Liver (tissue), 9 donors: Measurements from ENCODE around the gene SBF2. TPM values are rescaled to one million over a fixed set of nuclear protein-coding genes. Genes with fewer than 3 reads are reported as not detected.

ENCODE experiments used
- DNase-seq: peaks from one replicate; pipeline ENCODE4 v3.0.0-alpha.2; 2017; ENCODE audit warnings: low spot score
- H3K27ac ChIP-seq, 2 donors: one replicate each; pipeline ENCODE4 v1.7.0; 2013; ENCODE audit warnings: inconsistent platforms in 2 of 2, low read length in 2 of 2, control low read depth in 1 of 2, low read depth in 1 of 2, mild to moderate bottlenecking in 1 of 2
- H3K27me3 ChIP-seq, 4 donors: one replicate each; pipeline versions ENCODE4 v1.6.1 to v1.7.0; 2013; ENCODE audit warnings: low read length in 3 of 4, inconsistent platforms in 1 of 4, mild to moderate bottlenecking in 1 of 4, moderate library complexity in 1 of 4; ENCODE audit not compliant: control insufficient read depth in 4 of 4, insufficient read depth in 4 of 4
- H3K36me3 ChIP-seq, 4 donors: one replicate each; pipeline versions ENCODE4 v1.6.1 to v1.7.0; 2013; ENCODE audit warnings: low read length in 3 of 4, mild to moderate bottlenecking in 3 of 4, low read depth in 1 of 4, moderate library complexity in 1 of 4; ENCODE audit not compliant: control insufficient read depth in 4 of 4, insufficient read depth in 3 of 4
- H3K4me1 ChIP-seq, 4 donors: one replicate each; pipeline versions ENCODE4 v1.6.1 to v1.7.0; 2013; ENCODE audit warnings: low read length in 3 of 4, mild to moderate bottlenecking in 3 of 4, moderate library complexity in 1 of 4; ENCODE audit not compliant: control insufficient read depth in 4 of 4, insufficient read depth in 4 of 4
- H3K4me3 ChIP-seq, 3 donors: one replicate each; pipeline versions ENCODE4 v1.6.1 to v1.7.0; 2013; ENCODE audit warnings: low read length in 3 of 3, control low read depth in 1 of 3, low read depth in 1 of 3, mild to moderate bottlenecking in 1 of 3
- H3K9ac ChIP-seq, 2 donors: one replicate each; pipeline ENCODE4 v1.7.0; 2013; ENCODE audit warnings: low read length in 2 of 2, mild to moderate bottlenecking in 2 of 2, moderate library complexity in 2 of 2, control low read depth in 1 of 2, low read depth in 1 of 2
- H3K9me3 ChIP-seq, 4 donors: one replicate each; pipeline versions ENCODE4 v1.6.1 to v1.7.0; 2013; ENCODE audit warnings: low read length in 3 of 4; ENCODE audit not compliant: control insufficient read depth in 4 of 4
- ATF3 ChIP-seq: IDR thresholded peaks from 2 replicates; pipeline ENCODE4 v1.6.1; 2016; ENCODE audit warnings: antibody characterized with exemption
- CTCF ChIP-seq: fragments of 150-350 bp; IDR thresholded peaks from 2 replicates; pipeline ENCODE4 v1.5.1; 2017; ENCODE audit warnings: improper control_type of control experiment, low read depth, low read length; ENCODE audit not compliant: missing input control
- EGR1 ChIP-seq, 2 donors: IDR thresholded peaks; 2 replicates each; pipeline ENCODE4 v1.6.1; 2016 to 2018; ENCODE audit warnings: antibody characterized with exemption in 2 of 2, low read depth in 2 of 2
- FOXA1 ChIP-seq: IDR thresholded peaks from 2 replicates; pipeline ENCODE4 v1.6.1; 2016; ENCODE audit warnings: antibody characterized with exemption
- FOXA2 ChIP-seq: IDR thresholded peaks from 2 replicates; pipeline ENCODE4 v1.6.1; 2016; ENCODE audit warnings: antibody characterized with exemption
- GABPA ChIP-seq, 2 donors: IDR thresholded peaks in 1 of 2; conservative IDR thresholded peaks in 1 of 2; 2 replicates each; pipeline ENCODE4 v1.6.1; 2016; ENCODE audit warnings: antibody characterized with exemption in 2 of 2, mild to moderate bottlenecking in 1 of 2, moderate library complexity in 1 of 2
- HNF4A ChIP-seq, 2 donors: conservative IDR thresholded peaks; 2 replicates each; pipeline ENCODE4 v1.6.1; 2016; ENCODE audit warnings: antibody characterized with exemption in 2 of 2, mild to moderate bottlenecking in 2 of 2
- HNF4G ChIP-seq: IDR thresholded peaks from 2 replicates; pipeline ENCODE4 v1.6.1; 2016; ENCODE audit warnings: antibody characterized with exemption
- JUND ChIP-seq, 2 donors: IDR thresholded peaks; 2 replicates each; pipeline ENCODE4 v1.6.1; 2016; ENCODE audit warnings: antibody characterized with exemption in 2 of 2
- MAX ChIP-seq: IDR thresholded peaks from 2 replicates; pipeline ENCODE4 v1.6.1; 2016; ENCODE audit warnings: antibody characterized with exemption
- NR2F2 ChIP-seq: IDR thresholded peaks from 2 replicates; pipeline ENCODE4 v1.6.1; 2016; ENCODE audit warnings: antibody characterized with exemption
- RAD21 ChIP-seq, 2 donors: IDR thresholded peaks; 2 replicates each; pipeline ENCODE4 v1.6.1; 2016; ENCODE audit warnings: antibody characterized with exemption in 2 of 2, mild to moderate bottlenecking in 2 of 2
- REST ChIP-seq: IDR thresholded peaks from 2 replicates; pipeline ENCODE4 v1.6.1; 2016; ENCODE audit warnings: antibody characterized with exemption, mild to moderate bottlenecking
- RXRA ChIP-seq, 2 donors: IDR thresholded peaks; 2 replicates each; pipeline ENCODE4 v1.6.1; 2017 to 2018; ENCODE audit warnings: antibody characterized with exemption in 2 of 2, mild to moderate bottlenecking in 1 of 2
- SP1 ChIP-seq: IDR thresholded peaks from 2 replicates; pipeline ENCODE4 v1.6.1; 2018; ENCODE audit warnings: antibody characterized with exemption, mild to moderate bottlenecking
- TAF1 ChIP-seq: conservative IDR thresholded peaks from 2 replicates; pipeline ENCODE4 v1.6.1; 2016; ENCODE audit warnings: antibody characterized with exemption, mild to moderate bottlenecking
- YY1 ChIP-seq: IDR thresholded peaks from 2 replicates; pipeline ENCODE4 v1.6.1; 2016; ENCODE audit warnings: antibody characterized with exemption, mild to moderate bottlenecking
- ZBTB33 ChIP-seq: IDR thresholded peaks from 2 replicates; pipeline ENCODE4 v1.6.1; 2016; ENCODE audit warnings: antibody characterized with exemption
- WGBS: extraction: QIAGEN DNeasy Blood & Tissue Kit; methylation state at CpG from one replicate; pipeline ENCODE4 v1.1.7; 2013; 5-methylcytosine and 5-hydroxymethylcytosine counted together
- polyA plus RNA-seq, 2 donors: library from polyadenylated mRNA; stranded (reverse) in 1 of 2; unstranded in 1 of 2; fragments of 200-250 nt in 1 of 2; fragments of >200 nt in 1 of 2; fragmentation: Nextera tagmentation in 1 of 2; extraction: Ambion mirVana in 1 of 2; gene quantifications; one replicate each; pipeline versions ENCODE4 v1.2.1 to v1.2.3, GENCODE V29; 2013 to 2015
- total RNA-seq, 2 donors: library from RNA; depleted of rRNA; stranded (reverse); fragments of >200 nt; gene quantifications; one replicate each; pipeline ENCODE4 v1.2.3, GENCODE V29; 2014
- donor health status: healthy.
- donor health status: healthy.
- donor health status: healthy.
- donor health status: healthy.
- donor health status: healthy.

The SBF2 gene
- total and polyA plus RNA-seq, 4 donors, result 7.5 to 31.3 (median 14.7) TPM

GRCh38 chr11:10087186-10087922 lies 206.7 kb downstream of the SBF2 start:
- H3K27me3 ChIP-seq, result no peaks in the 10 kb centered on the region
- no peak for DNase-seq
- H3K9ac ChIP-seq, result no peak overlapping the region
- no peak for TF ChIP-seq YY1
- TF ChIP-seq EGR1 (IDR thresholded peaks at IDR 0.05; ENCODE audit: low read depth in 2 of 2), result no peak
- WGBS, result 28% methylated on average over 1 of the region's 1 CpG
- H3K9me3 ChIP-seq, result peaks cover 0 to 6% (median under 1%) of the 10 kb centered on the region in 4 donors
- peaks cover 0 to 2% (median 0%) of the 10 kb centered on the region in 4 donors for H3K4me1 ChIP-seq
- H3K27ac ChIP-seq, result no peak overlapping the region
- no peaks in the 10 kb centered on the region for H3K36me3 ChIP-seq
- H3K4me3 ChIP-seq, result no peak overlapping the region

GRCh38 chr11:10080138-10080537 lies 213.9 kb downstream of the SBF2 start:
- 96% methylated on average over 4 of the region's 4 CpGs for whole genome bisulfite sequencing
- DNase-seq, result no peak
- Histone ChIP-seq H3K27me3 (no peaks in the 10 kb centered on the region), H3K4me3 (no peak overlapping the region), H3K9me3 (peaks cover 0 to 18% (median 6%) of the 10 kb centered on the region in 4 donors), H3K36me3 (no peaks in the 10 kb centered on the region), H3K27ac (no peak overlapping the region), H3K4me1 (no peaks in the 10 kb centered on the region), H3K9ac (no peak overlapping the region)
- TF ChIP-seq HNF4G (no peak), JUND (IDR thresholded peaks at IDR 0.05) (no peak), YY1 (no peak), FOXA2 (no peak), TAF1 (no peak), HNF4A (conservative IDR thresholded peaks at IDR 0.05) (no peak), RXRA (IDR thresholded peaks at IDR 0.05) (no peak), RAD21 (IDR thresholded peaks at IDR 0.05) (no peak), MAX (no peak), ZBTB33 (no peak), EGR1 (IDR thresholded peaks at IDR 0.05; ENCODE audit: low read depth in 2 of 2) (no peak), ATF3 (no peak), SP1 (no peak), CTCF (no peak), NR2F2 (no peak), GABPA (IDR thresholded peaks at IDR 0.05 in 1 of 2, conservative IDR thresholded peaks at IDR 0.05 in 1 of 2) (no peak), REST (no peak), FOXA1 (no peak)
